Epithelial cell of proximal tubule (primary cell): Measurements from ENCODE around the gene KLHL30. TPM values are rescaled to one million over a fixed set of nuclear protein-coding genes. Genes with fewer than 3 reads are reported as not detected.

Experiments used
- DNase-seq: peaks from one replicate; pipeline ENCODE4 v3.0.0-alpha.2; 2011; ENCODE audit warnings: low read depth
- H3K4me3 ChIP-seq: 2 replicates; pipeline ENCODE4 v1.5.1; 2011; ENCODE audit warnings: low read depth, mild to moderate bottlenecking, low read length
- CTCF ChIP-seq: conservative IDR thresholded peaks from 2 replicates; pipeline ENCODE4 v1.5.1; 2012; ENCODE audit warnings: low read depth, mild to moderate bottlenecking, low read length
- total RNA-seq: library from RNA; depleted of rRNA; stranded (reverse); fragments of >200 nt; gene quantifications from 2 replicates; pipeline ENCODE4 v1.2.3, GENCODE V29; 2015

KLHL30 gene
- total RNA-seq, 1 donor from 2014 or later = 1.7 TPM

GRCh38 chr2:238123218-238123971 lies 15.1 kb upstream of the KLHL30 start:
- no peak for DNase-seq
- H3K4me3 ChIP-seq = no peak overlapping the region
- no peak for TF ChIP-seq CTCF

DNA sequence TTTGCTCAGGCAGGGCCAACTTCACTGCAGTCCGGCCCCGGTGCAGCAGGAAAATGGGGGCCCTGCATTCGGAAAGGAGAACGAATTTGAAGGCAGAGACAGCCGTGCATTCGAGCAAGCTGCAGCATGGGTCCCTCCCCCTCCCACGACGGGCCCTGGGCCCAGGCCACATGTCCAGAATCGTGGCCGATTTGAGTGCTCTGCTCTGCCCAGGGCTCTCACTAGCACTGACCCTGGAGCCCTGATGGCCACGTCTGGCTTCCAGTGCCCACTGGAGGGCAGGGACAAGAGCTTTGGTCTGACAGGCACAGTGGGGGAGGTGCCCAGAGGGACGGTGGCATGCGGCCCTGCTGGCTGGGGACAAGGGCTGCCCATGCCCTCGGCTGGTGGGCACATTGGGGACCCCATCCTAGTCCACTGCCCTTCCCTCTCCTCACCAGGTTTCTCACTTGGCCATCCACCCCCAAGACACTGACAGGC lies 14.4 kb upstream of the KLHL30 start:
- TF ChIP-seq CTCF = no peak
- DNase-seq = no peak
- no peak overlapping the region for H3K4me3 ChIP-seq

DNA sequence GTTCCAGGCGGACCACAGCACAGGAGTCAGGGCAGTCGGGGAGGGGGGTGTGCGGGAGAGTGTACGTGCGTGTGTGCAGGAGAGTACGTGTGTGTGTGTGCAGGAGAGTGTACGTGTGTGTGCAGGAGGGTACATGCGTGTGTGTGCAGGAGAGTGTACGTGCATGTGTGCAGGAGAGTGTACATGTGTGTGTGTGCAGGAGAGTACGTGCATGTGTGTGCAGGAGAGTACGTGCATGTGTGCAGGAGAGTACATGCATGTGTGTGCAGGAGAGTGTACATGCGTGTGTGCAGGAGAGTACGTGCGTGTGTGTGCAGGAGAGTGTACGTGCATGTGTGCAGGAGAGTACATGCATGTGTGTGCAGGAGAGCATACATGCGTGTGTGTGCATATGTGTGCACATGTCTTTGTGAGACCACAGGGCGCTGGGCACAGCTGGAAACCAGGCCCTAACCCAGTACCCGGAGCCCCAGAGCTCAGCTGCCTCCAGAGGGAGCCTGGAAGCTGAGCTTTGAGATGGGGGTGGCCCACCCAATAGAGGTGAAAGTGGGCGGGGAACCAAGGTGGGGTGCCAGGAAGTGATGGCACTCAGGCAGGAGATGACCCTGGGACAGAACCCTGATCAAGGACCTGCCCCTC lies 13.9 kb upstream of the KLHL30 start:
- DNase-seq = no peak
- TF ChIP-seq CTCF = no peak
- no peak overlapping the region for H3K4me3 ChIP-seq

DNA sequence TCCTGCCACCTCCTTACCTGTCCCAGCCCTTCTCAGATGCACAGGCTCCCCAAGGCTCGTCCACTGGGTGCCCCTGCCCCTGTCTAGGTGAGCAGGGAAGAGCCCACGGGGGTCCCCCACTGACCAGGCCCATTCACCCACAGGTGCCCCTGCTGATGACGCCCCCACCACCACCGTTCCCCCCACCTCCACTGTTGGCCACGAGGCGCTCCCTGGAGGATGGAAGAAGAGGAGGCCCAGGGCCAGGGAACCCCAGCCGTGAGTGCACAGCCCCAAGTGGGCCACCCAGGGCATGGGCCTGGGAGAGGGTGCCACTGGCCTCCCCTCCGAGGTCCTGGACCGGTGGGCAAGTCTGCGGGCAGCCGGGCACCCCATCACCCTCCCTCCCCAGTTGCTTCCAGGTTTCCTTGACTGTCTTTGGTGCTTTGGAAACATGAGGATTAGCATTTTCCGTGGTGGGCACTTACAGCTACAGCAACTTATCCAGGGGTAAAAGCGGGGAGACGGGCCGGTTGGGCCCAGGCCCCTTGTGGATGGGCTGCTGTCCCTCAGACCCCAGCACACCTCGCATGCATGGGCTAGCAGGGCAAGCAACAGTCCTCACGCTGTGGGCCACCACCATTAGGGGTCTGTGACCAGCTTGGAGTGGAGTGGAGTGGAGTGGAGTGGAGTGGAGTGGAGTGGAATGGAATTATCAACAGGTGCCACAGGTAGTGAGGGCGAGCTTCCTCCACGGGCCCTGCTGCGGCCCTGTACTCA lies 13.2 kb upstream of the KLHL30 start:
- no peak for TF ChIP-seq CTCF
- H3K4me3 ChIP-seq = no peak overlapping the region
- DNase-seq = no peak

DNA sequence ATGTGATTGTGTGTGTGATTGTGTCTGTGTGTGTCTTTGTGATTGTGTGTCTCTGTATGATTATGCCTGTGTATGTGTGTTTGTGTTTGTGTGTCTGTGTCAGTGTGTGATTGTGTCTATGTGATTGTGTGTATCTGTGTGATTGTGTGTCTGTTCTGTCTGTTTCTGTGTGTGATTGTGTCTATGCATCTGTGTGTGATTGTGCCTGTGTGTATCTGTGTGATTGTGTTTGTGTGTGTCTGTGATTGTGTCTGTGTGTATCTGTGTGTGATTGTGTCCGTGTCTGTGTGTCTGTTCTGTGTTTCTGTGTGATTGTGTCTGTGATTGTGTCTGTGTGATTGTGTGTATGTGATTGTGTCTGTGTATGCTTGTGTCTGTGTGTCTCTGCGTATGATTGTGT lies 12.1 kb upstream of the KLHL30 start:
- TF ChIP-seq CTCF = no peak
- H3K4me3 ChIP-seq = no peak overlapping the region
- no peak for DNase-seq

DNA sequence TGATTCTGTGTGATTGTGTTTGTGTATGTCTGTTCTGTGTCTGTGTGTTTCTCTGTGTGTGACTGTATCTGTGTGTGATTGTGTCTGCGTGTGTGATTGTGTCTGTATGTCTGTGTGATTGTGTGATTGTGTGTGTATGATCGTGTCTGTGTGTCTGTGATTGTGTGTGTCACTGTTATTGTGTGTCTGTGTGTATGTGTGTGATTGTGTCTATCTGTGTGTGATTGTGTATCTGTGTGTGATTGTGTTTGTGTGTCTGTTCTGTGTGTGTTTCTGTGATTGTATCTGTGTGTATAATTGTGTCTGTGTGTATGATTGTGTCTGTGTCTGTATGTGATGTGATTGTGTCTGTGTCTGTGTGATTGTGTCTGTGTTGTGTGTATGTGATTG lies 11.7 kb upstream of the KLHL30 start:
- DNase-seq = no peak
- TF ChIP-seq CTCF = no peak
- no peak overlapping the region for H3K4me3 ChIP-seq
